D721Med (cell line): ENCODE data around the gene COL4A1.
"Not testable (repeated sequence)": the region's sequence is repeated elsewhere in the genome, so short reads cannot be mapped to it uniquely, and the experiment has no call there.

Experiments
- DNase-seq: peaks from one replicate; pipeline ENCODE4 v3.0.0; 2011; ENCODE audit warnings: low spot score; ENCODE audit not compliant: insufficient read length
- FAIRE-seq: peaks from 2 replicates; lab custom pipeline; 2011; peaks lifted over from hg19 to GRCh38; lab: Jason Lieb, UNC
- TF ChIP-seq, protein P1 (sequence below): IDR thresholded peaks from 2 replicates; pipeline ENCODE4 v1.5.1; 2012; ENCODE audit warnings: mild to moderate bottlenecking, control low read depth; ENCODE audit not compliant: insufficient read depth; ENCODE audit errors: missing control alignments

COL4A1 gene

GRCh38 chr13:110115591-110115990 is 191.4 kb downstream of the COL4A1 start:
- TF ChIP-seq, protein P1, sequence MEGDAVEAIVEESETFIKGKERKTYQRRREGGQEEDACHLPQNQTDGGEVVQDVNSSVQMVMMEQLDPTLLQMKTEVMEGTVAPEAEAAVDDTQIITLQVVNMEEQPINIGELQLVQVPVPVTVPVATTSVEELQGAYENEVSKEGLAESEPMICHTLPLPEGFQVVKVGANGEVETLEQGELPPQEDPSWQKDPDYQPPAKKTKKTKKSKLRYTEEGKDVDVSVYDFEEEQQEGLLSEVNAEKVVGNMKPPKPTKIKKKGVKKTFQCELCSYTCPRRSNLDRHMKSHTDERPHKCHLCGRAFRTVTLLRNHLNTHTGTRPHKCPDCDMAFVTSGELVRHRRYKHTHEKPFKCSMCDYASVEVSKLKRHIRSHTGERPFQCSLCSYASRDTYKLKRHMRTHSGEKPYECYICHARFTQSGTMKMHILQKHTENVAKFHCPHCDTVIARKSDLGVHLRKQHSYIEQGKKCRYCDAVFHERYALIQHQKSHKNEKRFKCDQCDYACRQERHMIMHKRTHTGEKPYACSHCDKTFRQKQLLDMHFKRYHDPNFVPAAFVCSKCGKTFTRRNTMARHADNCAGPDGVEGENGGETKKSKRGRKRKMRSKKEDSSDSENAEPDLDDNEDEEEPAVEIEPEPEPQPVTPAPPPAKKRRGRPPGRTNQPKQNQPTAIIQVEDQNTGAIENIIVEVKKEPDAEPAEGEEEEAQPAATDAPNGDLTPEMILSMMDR, result no peak
- no peak for DNase-seq
- FAIRE-seq, result no peak

GRCh38 chr13:110114316-110114715 is 192.6 kb downstream of the COL4A1 start:
- no peak for DNase-seq
- FAIRE-seq, result no peak
- TF ChIP-seq, protein P1, result no peak

GRCh38 chr13:110113284-110113764 is 193.6 kb downstream of the COL4A1 start:
- DNase-seq, result no peak
- no peak for FAIRE-seq
- TF ChIP-seq, protein P1, result no peak

GRCh38 chr13:110112379-110112778 is 194.6 kb downstream of the COL4A1 start:
- DNase-seq, FAIRE-seq: not testable (repeated sequence)
- TF ChIP-seq, protein P1, result peak; percentile 10

GRCh38 chr13:110110783-110111182 is 196.2 kb downstream of the COL4A1 start:
- FAIRE-seq, result no peak
- no peak for DNase-seq
- TF ChIP-seq, protein P1, result no peak

DNA sequence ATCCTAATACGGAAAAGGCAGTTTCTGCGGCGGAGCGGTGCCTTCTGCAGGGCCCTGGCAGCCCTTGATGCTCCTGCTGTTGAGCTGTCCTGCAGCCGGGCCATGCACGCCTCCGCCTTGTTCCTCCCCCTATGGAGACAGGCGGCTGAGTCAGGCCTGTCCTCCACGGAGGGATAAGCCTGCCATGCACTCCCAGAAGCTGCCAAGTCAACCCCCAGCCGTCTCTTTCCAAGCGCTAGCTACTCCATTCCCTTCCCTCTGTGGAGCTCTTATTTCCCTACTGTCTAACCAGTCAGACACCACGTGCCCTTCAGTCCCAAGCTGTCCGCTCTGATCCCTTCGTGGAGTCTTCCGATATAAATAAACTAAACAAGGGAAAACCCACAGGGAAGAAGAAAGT is 197.0 kb downstream of the COL4A1 start:
- FAIRE-seq (no peak), DNase-seq (no peak)
- TF ChIP-seq, protein P1, result no peak

- FAIRE-seq, result no peak
- TF ChIP-seq, protein P1, result no peak
- no peak for DNase-seq
Measured at GRCh38 chr13:110109140-110109783, 197.7 kb downstream of the COL4A1 start.
